GM19025 (cell line): ENCODE measurements around the gene VPS52.
"Not testable (repeated sequence)": the region's sequence is repeated elsewhere in the genome, so short reads cannot be mapped to it uniquely, and the experiment has no call there.

Experiments used
- ATAC-seq: cut with Tn5 transposase; IDR thresholded peaks from one replicate; pipeline ENCODE4 v1.9.1; 2021; ENCODE audit warnings: mild to moderate bottlenecking, low read depth, moderate library complexity; ENCODE audit not compliant: unreplicated experiment

VPS52 gene

GRCh38 chr6:33280539-33280938, 8.9 kb upstream of the VPS52 start:
- no peak for ATAC-seq

- ATAC-seq = no peak
Observed at GRCh38 chr6:33279971-33280511, 8.4 kb upstream of the VPS52 start.

GRCh38 chr6:33279257-33279695, 7.6 kb upstream of the VPS52 start:
- no peak for ATAC-seq

GRCh38 chr6:33278810-33279209, 7.1 kb upstream of the VPS52 start:
- no peak for ATAC-seq

- no peak for ATAC-seq
Observed at GRCh38 chr6:33278392-33278741, 6.7 kb upstream of the VPS52 start.

GRCh38 chr6:33277663-33278391, 6.2 kb upstream of the VPS52 start:
- no peak for ATAC-seq

- ATAC-seq = peak; percentile 52
Observed at GRCh38 chr6:33276864-33277662, 5.4 kb upstream of the VPS52 start, which contains the start of gene B3GALT4. B3GALT4 (plus strand) TSS chr6:33277123; CDS start chr6:33277420, 297 bp downstream.

GRCh38 chr6:33276581-33276863, 4.8 kb upstream of the VPS52 start:
- no peak for ATAC-seq

- not testable (repeated sequence) for ATAC-seq
Observed at GRCh38 chr6:33275795-33276580, 4.3 kb upstream of the VPS52 start.

GRCh38 chr6:33273924-33274902, 2.5 kb upstream of the VPS52 start:
- no peak for ATAC-seq

GRCh38 chr6:33273129-33273923, 1.6 kb upstream of the VPS52 start:
- no peak for ATAC-seq

GRCh38 chr6:33272275-33273128, 826 bp upstream of the VPS52 start:
- no peak for ATAC-seq

GRCh38 chr6:33271117-33271467, 584 bp downstream of the VPS52 start:
- peak; percentile 20 for ATAC-seq

- ATAC-seq = no peak
Observed at GRCh38 chr6:33264015-33264414, 7.7 kb downstream of the VPS52 start.

GRCh38 chr6:33262490-33262889, 9.2 kb downstream of the VPS52 start:
- ATAC-seq = not testable (repeated sequence)

GRCh38 chr6:33259032-33259431, 12.6 kb downstream of the VPS52 start:
- no peak for ATAC-seq

- ATAC-seq = no peak
Observed at GRCh38 chr6:33254591-33254990, 17.1 kb downstream of the VPS52 start.

- ATAC-seq = no peak
Observed at GRCh38 chr6:33252759-33253158, 18.9 kb downstream of the VPS52 start.
